ENCODE data around the gene RHOG. TPM values are rescaled to one million over a fixed set of nuclear protein-coding genes. Genes with fewer than 3 reads are reported as not detected.

Gene RHOG
- total RNA-seq, 1 experiment from 2014 or later = 31.2 TPM

DNA sequence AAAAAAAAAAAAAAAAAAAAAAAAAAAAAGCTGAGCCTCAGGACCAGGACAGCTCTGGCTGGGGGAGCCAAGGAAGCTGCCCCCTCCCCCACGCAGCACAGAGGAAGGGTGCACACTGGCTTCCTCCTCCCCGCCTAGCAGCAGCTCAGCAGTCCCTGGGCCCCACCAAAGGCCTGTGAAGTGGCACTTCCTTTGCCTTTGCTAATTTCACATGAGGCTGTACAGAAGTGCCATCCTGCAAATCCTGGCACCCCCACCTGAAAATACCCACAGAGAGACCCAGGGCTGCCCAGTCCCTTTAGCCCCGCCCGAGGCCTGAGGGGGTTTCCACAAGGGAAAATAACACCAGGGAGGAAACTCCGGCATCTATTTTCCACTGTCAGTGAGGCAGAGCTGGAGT lies 3.9 kb downstream of the RHOG start:
- no peak overlapping the region for H3K27ac Mint-ChIP-seq (ENCODE audit: unreplicated experiment)
- BruUV-seq (replicated peaks) = no TSS peak
- no peaks in the 10 kb centered on the region for H3K9me3 Mint-ChIP-seq (ENCODE audit: low read depth, unreplicated experiment)
- intact Hi-C loops (cut with micrococcal nuclease; ENCODE audit: unreplicated experiment) = no loop called here
- no peak for DNase-seq
- TF ChIP-seq, protein P1, sequence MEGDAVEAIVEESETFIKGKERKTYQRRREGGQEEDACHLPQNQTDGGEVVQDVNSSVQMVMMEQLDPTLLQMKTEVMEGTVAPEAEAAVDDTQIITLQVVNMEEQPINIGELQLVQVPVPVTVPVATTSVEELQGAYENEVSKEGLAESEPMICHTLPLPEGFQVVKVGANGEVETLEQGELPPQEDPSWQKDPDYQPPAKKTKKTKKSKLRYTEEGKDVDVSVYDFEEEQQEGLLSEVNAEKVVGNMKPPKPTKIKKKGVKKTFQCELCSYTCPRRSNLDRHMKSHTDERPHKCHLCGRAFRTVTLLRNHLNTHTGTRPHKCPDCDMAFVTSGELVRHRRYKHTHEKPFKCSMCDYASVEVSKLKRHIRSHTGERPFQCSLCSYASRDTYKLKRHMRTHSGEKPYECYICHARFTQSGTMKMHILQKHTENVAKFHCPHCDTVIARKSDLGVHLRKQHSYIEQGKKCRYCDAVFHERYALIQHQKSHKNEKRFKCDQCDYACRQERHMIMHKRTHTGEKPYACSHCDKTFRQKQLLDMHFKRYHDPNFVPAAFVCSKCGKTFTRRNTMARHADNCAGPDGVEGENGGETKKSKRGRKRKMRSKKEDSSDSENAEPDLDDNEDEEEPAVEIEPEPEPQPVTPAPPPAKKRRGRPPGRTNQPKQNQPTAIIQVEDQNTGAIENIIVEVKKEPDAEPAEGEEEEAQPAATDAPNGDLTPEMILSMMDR (IDR thresholded peaks at IDR 0.05; ENCODE audit: unreplicated experiment) = no peak
- H3K27me3 Mint-ChIP-seq (ENCODE audit: unreplicated experiment) = no peaks in the 10 kb centered on the region
- H3K4me3 Mint-ChIP-seq (ENCODE audit: low read depth, unreplicated experiment) = no peak overlapping the region
- CTCF ChIA-PET = no interaction called here
- H3K4me1 Mint-ChIP-seq (ENCODE audit: low read depth, unreplicated experiment) = peaks cover 47% of the 10 kb centered on the region
- H3K36me3 Mint-ChIP-seq (ENCODE audit: insufficient read depth, unreplicated experiment) = peaks cover 40% of the 10 kb centered on the region

DNA sequence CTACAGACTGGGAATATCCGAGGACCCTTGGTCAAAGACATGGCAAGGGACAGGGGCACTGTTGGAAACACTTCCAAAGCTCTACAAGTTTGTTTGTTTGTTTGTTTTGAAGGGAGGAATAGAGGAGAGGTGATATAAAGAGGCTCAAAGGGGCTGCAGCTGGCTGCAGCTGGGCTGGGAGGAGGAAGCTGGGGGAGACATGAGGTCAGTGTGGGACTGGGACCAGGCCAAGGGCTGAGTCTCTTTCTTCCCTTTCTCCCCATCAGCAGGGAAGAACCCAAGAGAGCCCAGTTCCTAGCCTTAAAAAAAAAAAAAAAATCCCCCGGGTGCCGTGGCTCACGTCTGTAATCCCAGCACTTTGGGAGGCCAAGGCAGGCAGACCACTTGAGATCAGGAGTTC lies 5.0 kb downstream of the RHOG start:
- CTCF ChIA-PET = interaction anchor here (0.6 kb wide), 1 partner anchor 11 kb away, joined by 4 read pairs; no protein-coding TSS in a partner anchor
- Mint-ChIP-seq H3K4me1 (ENCODE audit: low read depth, unreplicated experiment) (peaks cover 47% of the 10 kb centered on the region), H3K36me3 (ENCODE audit: insufficient read depth, unreplicated experiment) (peaks cover 40% of the 10 kb centered on the region)

DNA sequence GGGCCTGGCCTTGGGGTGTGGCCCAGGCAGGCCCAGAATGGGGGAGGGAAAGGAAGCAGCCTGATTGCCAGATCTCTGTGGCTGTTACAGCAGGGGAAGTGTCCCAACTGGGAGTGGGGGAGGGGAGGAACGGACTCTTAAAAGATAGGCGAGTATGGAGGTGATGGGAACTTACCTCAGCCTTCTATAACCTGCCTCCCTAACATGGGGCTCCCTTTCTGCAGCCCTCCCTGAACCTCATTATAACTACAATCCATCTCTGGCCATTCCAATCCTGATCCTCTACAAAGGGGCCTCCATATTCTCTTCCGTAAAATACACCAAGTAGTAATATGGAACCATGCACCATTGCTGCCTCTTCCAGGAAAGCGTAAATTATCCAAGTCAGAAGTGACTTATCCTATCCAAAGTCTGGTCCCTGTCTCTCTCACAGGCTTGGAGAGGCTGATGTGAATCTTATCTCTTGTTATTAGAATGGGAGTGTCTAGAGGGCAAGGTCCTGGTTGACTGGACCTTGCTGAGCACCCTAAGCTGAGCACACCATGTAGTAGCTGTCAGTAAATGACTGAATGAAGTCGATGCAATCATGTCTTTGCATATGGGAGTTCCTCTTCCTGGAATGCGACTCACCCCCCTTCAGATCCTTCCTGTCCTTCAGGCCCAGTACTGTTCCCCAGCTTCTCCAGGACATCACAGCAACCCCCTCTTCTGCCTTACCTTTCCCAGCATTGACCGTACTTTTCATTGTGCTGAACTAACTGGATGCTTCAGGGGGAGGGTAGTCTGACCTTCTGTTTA lies 5.9 kb downstream of the RHOG start:
- no peak for DNase-seq
- TF ChIP-seq, protein P1 (IDR thresholded peaks at IDR 0.05; ENCODE audit: unreplicated experiment) = no peak
- Mint-ChIP-seq H3K27me3 (ENCODE audit: unreplicated experiment) (no peaks in the 10 kb centered on the region), H3K4me3 (ENCODE audit: low read depth, unreplicated experiment) (no peak overlapping the region), H3K36me3 (ENCODE audit: insufficient read depth, unreplicated experiment) (peaks cover 33% of the 10 kb centered on the region), H3K4me1 (ENCODE audit: low read depth, unreplicated experiment) (peaks cover 44% of the 10 kb centered on the region), H3K9me3 (ENCODE audit: low read depth, unreplicated experiment) (no peaks in the 10 kb centered on the region), H3K27ac (ENCODE audit: unreplicated experiment) (no peak overlapping the region)
- CTCF ChIA-PET = no interaction called here
- intact Hi-C loops (cut with micrococcal nuclease; ENCODE audit: unreplicated experiment) = no loop called here
- BruUV-seq (replicated peaks) = no TSS peak

More for the DNA sequence above, 5.0 kb downstream of the RHOG start:
- no TSS peak for BruUV-seq (replicated peaks)
- H3K4me3 Mint-ChIP-seq (ENCODE audit: low read depth, unreplicated experiment) = no peak overlapping the region
- intact Hi-C loops (cut with micrococcal nuclease; ENCODE audit: unreplicated experiment) = no loop called here
- TF ChIP-seq, protein P1 (IDR thresholded peaks at IDR 0.05; ENCODE audit: unreplicated experiment) = no peak
- H3K27ac Mint-ChIP-seq (ENCODE audit: unreplicated experiment) = no peak overlapping the region
- no peak for DNase-seq
- no peaks in the 10 kb centered on the region for H3K27me3 Mint-ChIP-seq (ENCODE audit: unreplicated experiment)
- H3K9me3 Mint-ChIP-seq (ENCODE audit: low read depth, unreplicated experiment) = no peaks in the 10 kb centered on the region

DNA sequence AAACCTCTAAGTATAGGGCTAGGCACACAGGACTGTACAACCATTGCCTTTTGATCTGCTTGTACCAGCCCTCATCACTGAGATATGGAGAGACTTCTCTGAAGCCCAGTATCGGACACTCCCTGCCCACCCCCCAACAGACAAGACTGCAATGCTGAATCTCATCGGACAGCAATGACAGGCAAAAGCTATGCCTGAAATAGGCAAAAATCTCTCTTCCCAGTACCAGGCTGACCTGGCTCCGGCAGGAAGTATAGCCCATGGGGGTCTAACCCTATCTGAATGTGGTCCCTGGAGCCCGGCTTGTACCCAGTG lies 6.5 kb downstream of the RHOG start:
- CTCF ChIA-PET = no interaction called here
- TF ChIP-seq, protein P1 (IDR thresholded peaks at IDR 0.05; ENCODE audit: unreplicated experiment) = no peak
- Mint-ChIP-seq H3K9me3 (ENCODE audit: low read depth, unreplicated experiment) (no peaks in the 10 kb centered on the region), H3K4me1 (ENCODE audit: low read depth, unreplicated experiment) (peaks cover 38% of the 10 kb centered on the region), H3K27me3 (ENCODE audit: unreplicated experiment) (no peaks in the 10 kb centered on the region), H3K36me3 (ENCODE audit: insufficient read depth, unreplicated experiment) (peaks cover 30% of the 10 kb centered on the region), H3K4me3 (ENCODE audit: low read depth, unreplicated experiment) (no peak overlapping the region), H3K27ac (ENCODE audit: unreplicated experiment) (no peak overlapping the region)
- no peak for DNase-seq
- BruUV-seq (replicated peaks) = no TSS peak
- intact Hi-C loops (cut with micrococcal nuclease; ENCODE audit: unreplicated experiment) = no loop called here
